Hematopoietic multipotent progenitor cell treated with erythropoietin and hydrocortisone succinate and interleukin-3 and kit ligand, for 8 days (in vitro differentiated cells): ENCODE results near the gene CMIP.

Source experiments
- DNase-seq: peaks from one replicate; pipeline ENCODE4 v3.0.0-alpha.2; 2015

Gene CMIP

DNA sequence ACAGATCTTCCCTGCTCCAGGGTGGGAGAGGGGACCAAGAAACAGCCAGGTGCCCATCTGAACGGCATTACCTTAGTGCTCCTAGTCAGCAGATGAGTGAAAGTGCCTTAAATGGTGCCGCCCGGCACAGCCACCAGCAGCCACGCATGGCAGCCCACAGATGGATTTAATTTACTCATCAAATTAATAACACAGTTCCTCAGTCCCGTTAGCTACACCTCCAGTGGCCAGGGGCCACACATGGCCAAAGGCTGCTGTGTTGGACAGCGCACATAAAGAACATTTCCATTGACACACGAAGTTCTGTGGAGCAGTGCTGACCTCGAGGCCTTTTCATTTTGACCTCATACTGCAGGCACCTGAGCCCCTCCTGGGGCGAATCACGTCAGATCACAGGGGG is 166.3 kb downstream of the CMIP start:
- DNase-seq, result no peak

- DNase-seq, result no peak
Measured at GRCh38 chr16:81611721-81612120, 167.1 kb downstream of the CMIP start.

GRCh38 chr16:81612351-81613163 is 167.9 kb downstream of the CMIP start:
- no peak for DNase-seq

DNA sequence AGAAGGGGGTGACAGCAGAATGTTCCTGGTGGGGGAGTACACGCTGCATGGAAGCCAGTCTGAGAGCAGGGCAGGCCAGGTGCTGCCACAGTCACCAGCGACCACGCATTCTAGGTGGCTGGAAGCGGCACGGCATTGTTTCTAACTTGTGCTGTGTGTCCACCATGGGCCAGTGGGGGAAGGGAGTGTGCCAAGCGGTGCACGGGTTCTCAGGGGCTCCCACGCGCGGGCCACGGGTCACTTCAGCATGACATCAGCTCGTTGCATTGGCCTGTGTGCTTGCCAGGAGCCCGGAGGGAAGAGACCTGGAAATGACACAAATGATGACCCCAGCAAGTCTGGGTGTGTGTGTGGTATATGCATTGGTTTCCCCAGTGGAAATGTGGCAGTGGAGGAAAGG is 169.6 kb downstream of the CMIP start:
- DNase-seq, result no peak

DNA sequence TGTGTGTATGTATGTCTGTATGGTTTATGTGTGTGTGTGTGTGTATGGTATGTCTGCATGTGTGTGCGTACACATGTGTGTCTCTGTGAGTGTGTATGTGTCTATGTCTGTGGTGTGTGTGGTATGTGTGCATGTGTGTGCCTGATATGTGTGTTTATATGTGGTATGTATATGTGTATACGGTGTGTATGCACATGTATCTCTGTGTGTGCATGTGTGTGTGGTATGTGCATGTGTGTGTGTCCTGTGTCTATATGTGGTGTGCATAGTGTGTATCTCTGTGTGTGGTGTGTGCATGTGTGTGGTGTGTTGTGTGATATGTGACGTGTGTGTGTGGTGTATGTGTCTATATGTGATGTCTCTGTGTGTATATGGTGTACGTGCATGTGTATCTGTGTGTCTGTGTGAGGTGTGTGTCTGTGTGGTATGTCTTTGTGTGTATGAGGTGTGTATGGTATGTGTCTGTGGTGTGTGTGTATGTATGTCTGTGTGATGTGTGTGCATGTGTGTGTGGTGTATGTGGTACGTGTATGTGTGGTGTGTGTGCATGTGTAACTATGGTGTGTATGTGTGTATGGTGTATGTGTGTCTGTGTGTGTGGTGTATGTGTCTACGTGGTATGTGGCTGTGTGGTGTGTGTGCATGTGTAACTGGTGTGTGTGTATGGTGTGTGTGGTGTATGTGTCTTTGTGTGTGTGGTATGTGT is 170.2 kb downstream of the CMIP start:
- DNase-seq, result no peak

GRCh38 chr16:81615411-81615810 is 170.8 kb downstream of the CMIP start:
- no peak for DNase-seq

DNA sequence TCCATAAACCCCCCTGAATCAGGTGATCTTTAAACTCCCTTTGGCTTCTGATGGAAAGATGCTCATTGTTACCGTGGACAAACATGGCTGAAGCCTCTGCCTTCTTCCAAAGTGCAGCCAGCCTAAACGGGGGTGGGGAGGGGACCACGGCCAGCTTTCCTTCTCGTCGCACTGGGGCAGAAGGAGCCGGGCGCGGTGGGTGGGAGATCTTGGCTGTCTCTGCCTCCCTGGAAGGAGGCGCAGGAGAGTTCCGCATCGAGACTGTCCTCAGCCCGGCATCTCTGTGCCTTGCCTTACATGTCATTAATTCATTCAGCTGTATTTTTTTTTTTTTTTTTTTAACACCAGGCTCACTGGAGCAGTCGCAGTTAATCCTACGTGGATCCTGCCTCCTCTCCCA is 171.2 kb downstream of the CMIP start:
- no peak for DNase-seq

DNA sequence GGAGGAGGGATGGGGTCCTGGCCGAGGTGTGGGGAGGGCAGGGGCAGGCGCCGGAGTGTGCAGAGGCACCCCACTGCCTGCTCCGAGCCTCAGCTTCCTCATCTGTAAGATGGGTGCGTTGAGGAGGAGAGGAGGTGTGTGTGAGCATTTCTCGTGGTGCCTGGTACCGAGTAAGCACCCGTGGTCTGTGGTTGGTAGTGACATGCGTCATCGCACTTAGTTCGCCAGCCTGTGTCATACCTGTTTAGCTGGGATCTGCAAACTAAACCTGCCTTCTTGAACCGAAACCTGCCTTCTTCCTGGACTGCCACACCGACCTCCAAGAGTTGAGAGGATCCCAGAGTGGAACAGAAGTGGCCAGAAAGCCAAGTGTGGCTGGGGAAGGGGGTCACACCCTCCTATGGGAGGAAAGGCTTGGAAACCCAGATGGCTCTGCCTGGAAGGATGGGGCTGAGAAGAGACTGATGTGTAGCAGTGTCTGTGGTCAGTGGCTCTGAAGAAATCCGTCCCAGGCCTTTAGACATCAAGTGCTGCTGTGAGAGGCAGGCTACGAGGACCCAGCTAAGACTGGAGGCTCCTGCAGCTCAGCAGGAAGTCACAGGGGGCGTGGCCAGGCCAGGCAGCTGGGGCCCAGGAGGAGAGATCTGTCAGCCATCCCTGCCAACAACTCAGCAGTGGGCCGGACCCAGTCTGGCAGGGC is 171.9 kb downstream of the CMIP start:
- DNase-seq, result no peak

- DNase-seq, result no peak
Measured at GRCh38 chr16:81617021-81617346, 172.4 kb downstream of the CMIP start.

GRCh38 chr16:81618187-81618586 is 173.6 kb downstream of the CMIP start:
- no peak for DNase-seq

DNA sequence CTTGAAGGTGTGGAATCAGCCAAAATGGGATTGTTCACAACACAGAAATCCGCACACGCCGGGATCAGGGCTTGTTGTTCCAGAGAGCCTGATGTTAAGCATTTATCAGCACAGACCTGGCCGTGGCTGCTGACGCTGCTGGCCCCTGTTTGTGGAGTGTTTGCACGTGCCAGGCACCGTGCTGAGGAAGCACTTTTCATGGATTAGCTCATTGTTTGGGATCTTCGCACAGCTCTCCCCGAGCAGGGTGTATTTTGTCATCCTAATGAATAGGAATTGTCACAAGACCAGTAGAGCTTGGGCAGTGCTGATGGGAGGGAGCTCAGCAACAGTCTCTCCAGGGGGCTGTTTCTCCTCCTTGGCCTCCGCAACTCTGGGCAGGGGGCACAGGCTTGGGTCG is 174.1 kb downstream of the CMIP start:
- DNase-seq, result no peak

DNA sequence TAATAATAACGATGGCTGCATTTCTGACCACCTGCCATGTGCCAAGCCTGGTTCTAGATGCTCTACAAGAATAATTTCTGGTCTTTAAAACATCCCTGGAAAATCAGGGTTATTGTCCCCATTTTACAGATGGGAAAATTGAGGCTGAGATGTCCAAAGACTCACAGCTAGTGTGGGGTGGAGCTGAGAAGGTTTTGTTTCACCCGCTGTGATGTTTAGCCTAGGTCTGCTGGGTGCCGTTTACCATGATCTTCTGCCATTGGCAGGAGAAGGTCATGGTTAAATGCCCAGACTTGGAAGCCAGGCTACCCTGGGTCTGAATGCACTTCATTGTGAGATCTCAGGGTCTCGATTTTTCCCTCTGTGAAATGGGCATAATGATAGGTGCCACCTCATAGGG is 175.4 kb downstream of the CMIP start:
- no peak for DNase-seq

DNA sequence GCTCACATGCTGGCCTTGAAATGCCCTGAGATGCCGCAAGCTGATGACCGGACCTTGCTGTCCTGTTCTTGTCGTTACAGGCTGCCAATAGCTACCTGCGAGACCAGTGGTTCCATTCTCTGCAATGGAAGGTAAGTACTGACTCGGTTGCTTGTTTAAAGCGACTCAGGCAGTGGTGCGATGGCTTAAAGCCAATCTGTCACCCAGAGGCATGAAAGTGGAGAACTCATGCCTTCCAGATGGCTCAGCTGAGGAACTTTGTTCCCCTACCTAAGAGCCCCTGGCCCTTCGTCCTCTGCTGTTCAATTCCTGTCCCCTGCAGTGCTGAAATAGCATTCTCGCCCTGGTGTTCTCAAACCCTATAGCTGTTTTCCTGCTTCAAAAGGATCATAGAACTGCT is 176.2 kb downstream of the CMIP start:
- DNase-seq, result no peak

DNA sequence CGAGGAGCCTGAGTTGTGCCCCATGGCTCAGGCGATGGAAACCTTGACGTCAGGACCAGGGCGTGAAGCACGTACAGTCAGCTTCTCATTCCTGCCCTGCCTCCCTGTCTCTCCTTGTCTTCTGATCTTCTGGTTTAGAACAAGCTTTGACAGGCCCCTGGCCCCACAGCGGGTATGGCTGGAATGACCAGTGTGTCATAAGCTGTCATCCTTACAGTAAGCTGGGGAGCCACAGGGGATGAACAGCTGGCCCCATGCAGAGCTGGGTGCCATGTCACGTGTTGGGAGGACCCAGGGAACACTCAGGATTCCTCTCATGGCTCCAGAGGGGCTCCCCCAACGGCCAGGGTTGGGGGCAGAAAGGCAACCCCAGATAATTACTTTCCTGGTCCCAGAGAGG is 176.9 kb downstream of the CMIP start:
- no peak for DNase-seq

DNA sequence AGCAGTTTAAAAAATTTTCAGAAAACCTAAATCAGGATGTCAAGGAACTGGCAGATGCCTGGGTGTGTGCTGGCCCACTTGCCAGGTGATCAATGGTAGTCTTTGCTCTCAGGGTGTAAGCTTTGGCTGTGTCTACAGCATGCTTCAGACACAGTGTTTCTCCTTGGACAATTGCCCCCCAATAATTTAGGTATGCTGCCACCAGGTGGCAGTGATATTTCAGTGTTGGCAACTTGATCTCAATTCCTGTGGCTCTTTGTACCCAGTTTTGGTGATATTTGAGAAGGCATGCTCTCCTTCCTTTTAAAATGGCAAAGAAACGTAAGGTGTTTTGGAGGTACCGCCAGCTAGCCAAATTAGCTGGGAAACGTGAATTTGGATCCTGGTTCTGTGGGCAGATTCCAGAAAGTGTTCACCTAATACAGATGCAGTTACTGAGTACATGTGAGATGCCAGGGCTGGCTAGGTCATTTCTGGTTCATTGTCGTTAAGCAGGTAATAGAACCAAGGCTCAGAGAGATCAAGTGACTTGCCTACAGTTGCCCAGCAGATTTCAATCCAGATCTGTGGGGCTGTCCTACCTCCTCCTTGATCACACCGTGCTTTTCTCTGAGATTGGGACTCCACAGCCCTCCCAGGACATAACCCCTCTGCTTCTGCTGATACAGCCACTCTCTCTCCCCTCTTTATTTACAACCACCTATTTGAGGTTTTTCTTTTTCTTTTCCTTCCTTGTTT is 178.9 kb downstream of the CMIP start:
- peak; percentile 89 for DNase-seq

DNA sequence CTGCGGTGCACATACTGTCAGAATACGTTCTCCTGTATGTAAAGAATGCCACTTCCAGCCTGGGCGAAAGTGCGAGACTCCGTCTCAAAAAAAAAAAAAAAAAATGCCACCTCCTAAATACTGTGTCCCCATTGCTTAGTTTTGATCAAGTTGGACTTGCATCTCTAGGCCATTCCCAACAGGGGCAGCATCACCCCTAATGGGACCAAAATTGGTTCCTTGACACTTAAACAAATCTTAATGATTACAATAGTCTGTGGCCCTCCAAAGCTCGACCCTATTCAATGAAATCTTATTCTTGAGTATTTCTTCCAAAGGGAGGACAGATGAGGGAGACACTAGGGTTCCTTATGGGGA is 179.8 kb downstream of the CMIP start:
- DNase-seq, result peak; percentile 72

DNA sequence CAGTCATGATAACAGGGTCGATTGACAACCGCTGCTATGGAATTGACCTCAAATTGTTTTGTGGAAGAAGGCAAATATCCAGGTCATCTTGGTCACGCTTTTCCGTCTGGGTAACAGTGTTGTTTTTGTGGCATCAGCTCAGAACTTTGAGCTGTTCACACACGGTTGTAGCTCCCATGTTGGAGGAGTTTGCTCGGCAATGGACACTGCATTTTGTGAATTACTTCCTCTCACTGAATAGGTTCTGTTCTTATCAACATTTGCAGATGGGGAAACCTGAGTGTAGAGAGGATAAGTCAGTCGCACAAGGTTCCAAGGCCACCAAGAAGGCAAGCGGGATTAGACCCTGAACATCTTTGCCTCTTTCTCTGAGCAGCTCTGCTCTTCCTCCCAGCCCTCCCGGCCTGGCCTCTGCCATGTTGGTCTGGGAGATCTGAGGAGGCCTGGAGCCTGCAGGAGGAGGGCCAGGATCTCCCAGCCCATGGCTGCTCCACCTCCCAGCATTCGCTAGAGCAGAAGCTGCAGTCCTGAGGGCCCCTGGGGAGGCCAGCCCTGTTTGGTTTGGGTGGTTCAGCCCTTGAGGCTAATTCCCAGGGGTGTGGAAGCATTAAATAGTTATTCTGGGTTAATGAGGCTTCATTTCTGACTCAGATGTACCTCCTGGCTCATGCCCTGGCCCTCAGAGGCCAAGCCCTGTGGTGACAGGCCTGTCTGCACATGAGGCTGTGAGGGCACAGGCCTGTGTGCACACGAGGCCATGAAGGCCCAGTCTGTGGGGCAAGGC is 180.3 kb downstream of the CMIP start:
- peak; percentile 95 for DNase-seq

DNA sequence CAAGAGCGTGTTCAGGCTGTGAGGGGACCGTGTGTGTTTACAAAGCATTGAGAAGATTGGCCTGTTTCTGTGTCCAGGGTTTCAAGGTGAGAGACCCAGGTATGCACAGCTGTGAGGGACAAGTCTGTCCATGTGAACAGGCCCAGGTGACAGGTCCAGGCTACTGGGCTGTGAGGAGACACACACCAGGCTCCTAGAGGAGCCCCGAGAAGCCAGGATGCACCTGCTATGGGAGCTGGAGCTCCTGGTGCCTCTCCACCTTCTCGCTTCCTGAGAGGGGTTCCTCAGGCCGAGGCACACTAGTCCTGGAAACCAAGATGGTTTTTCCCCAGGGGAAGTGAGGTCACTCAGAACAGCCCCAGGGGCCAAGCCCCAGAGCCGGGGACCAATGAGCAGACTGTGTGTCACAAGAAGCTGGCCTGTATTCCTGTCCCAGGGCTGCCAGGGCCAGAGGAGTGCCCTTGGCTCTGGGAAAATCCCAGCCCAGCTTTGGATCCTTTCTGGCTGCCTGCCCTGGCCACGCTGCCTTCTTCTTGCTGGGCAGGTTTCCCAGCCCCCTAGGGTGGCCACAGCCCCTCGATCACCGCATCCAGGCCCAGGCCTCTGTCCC is 181.0 kb downstream of the CMIP start:
- DNase-seq, result peak; percentile 44

DNA sequence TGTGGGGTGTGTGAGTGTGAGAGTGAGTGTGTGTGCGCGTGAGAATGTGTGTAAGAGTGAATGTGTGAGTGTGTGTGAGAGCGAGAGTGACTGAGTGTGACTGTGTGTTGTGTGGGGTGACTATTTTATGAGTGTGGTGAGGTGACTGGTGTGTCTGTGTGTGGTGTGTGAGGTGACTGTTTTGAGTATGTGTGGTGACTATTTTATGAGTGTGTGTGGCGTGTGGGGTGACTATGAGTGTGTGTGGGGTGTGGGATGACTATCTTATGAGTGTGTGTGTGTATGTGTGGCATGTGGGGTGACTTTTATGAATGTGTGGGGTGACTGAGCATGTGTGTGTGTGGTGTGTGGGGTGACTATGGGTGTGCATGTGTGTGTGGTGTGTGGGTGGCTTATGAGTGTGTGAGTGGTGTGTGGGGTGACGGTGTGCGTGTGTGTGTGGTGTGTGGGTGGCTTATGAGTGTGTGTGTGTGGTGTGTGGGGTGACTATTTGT is 181.6 kb downstream of the CMIP start:
- no peak for DNase-seq

DNA sequence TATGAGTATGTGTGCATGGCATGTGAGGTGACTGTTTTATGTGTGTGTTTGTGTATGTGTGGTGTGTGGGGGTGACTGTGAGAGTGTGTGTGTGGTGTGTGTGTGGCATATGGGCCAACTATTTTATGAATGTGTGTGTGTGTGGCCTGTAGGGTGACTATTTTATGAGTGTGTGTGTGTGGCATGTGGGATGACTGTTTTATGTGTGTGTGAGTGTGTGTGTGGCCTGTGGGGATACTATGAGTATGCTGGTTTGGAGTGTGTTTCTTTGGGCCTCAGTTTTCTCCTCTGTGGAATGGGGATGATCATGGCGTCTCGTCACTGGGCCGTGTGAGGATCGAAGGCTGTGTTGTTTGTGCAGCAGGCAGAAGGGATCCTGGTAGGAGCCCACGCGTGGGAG is 182.4 kb downstream of the CMIP start:
- no peak for DNase-seq

- DNase-seq, result no peak
Measured at GRCh38 chr16:81627729-81628244, 183.2 kb downstream of the CMIP start.
